GM18951 (cell line): Measurements from ENCODE around the gene EED.

ENCODE experiments used
- POLR2A ChIP-seq: IDR thresholded peaks from 4 replicates; pipeline ENCODE4 v1.6.1; 2011; ENCODE audit warnings: mild to moderate bottlenecking; ENCODE audit not compliant: insufficient read length, insufficient read depth; ENCODE audit errors: extremely low read depth
- in situ Hi-C: fragments of 300-500 bp; cut with MboI; formaldehyde crosslinking; loops from one replicate; pipeline ENCODE4 v1.12.0; 2022; ENCODE audit warnings: low sequenced_read_pairs, mixed read lengths, inconsistent platforms; ENCODE audit not compliant: unreplicated experiment

The EED gene

DNA sequence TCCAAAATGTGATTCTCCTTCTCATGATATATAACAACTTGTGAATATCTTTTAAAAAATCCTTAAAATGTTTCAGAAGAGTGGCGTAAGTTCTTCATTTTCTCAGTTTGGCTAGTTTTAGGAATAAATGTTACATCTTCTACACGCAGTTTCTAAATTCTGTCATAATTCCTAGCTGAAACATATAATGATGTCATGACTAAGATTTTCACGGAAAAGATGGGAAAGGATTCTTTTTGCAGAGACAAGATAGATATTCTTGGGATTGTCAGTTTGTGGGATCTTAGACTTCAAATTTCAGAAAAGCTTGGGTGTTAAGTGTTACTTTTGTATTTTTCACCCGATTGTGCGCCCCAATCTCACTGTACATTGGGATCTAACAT lies 1.7 kb downstream of the EED start:
- in situ Hi-C loops = no loop called here
- TF ChIP-seq POLR2A = no peak

DNA sequence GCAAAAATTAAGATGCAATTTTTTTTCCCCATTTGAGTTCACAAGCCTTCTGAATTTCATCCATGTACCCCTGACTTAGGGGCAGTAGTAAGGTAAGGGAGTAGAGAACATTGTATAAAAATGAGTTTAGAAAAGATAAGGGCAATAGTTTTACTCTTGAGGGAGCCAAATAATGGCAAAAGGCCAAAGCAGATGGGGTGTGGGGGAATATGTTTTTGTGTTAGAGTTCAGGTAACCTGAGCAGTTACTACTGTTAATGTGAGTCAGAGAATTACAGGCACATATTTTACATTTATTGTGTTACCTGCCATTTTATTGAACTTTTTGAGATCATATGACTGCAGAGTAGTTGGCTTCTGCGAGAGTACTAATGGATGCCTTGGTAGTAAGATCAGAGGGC lies 3.1 kb downstream of the EED start:
- no peak for TF ChIP-seq POLR2A
- in situ Hi-C loops = no loop called here

DNA sequence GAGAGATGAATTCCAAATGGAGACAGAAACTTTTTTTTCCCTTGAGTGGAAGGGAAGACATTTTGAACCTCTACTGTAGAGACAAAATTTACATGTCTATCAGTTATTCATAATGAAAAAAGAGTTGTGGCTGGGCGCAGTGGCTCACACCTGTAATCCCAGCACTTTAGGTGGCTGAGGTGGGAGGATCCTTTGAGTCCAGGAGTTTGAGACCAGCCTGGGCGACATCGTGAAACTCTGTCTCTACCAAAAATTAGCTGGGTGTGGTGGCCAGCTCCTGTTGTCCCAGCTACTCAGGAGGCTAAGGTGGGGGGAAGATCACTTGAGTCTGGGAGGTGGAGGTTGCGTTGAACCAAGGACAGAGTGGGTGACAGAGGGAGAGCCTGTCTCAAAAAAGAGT lies 4.1 kb downstream of the EED start:
- in situ Hi-C loops = no loop called here
- no peak for TF ChIP-seq POLR2A

DNA sequence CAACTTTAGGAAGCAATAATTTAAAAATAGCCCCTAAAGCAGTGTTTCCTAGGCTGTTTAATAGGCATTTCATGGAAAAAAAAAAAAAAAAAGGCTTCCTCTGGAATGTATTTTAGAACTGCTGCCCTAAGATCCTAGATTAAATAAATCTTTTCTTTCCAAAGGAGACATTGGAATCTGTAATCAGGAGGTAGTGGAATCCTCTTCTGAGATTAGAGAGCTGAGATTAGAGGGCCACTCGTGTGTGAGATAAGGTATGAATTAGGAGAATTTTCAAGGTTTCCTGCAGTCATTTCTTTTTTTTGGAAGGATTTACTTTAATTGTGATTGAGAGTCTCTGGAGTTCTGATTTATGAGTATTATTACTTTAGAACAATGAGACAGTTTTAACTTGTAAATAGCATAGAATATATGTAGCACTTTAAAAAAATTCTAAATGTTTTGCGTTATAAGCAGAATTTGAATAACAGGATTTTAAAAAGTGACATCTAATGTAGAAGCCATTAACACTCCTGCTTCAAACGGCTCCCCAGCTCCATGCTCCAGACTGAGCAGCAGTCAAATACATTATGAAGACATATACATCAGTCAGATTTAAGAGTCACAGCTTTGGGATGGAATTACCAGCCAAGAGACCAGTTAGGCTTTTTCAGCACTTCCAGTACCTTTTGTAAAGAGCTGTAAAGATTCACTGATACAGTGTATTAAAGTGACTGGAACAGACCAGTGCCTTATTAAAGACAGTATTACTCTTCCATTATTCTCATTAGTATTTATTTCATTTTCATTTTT lies 5.0 kb downstream of the EED start:
- in situ Hi-C loops = no loop called here
- no peak for TF ChIP-seq POLR2A

GRCh38 chr11:86251345-86251744 lies 6.8 kb downstream of the EED start:
- TF ChIP-seq POLR2A = no peak

GRCh38 chr11:86255896-86256295 lies 11.3 kb downstream of the EED start:
- in situ Hi-C loops = no loop called here

More at GRCh38 chr11:86251345-86251744, 6.8 kb downstream of the EED start:
- in situ Hi-C loops = no loop called here

DNA sequence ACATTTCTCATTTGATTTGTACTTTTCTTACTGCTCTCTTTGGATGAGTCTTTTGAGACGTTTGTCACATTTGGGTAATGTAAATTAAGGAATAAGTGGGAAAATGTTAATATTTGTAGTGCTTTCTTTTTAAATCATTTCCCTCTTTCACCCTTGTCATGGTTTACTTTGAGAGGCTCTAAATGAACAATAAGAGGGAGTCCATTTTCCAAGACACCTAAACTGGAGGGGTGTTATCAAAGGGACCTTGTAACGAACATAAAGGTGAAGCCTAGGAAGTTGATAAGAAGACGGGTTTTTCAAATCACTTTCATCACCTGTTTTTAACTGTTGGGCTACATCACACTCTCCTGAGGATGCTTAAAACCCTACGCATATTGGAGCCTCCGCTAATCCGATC lies 12.1 kb downstream of the EED start:
- TF ChIP-seq POLR2A = no peak
- in situ Hi-C loops = no loop called here

More at GRCh38 chr11:86255896-86256295, 11.3 kb downstream of the EED start:
- no peak for TF ChIP-seq POLR2A

DNA sequence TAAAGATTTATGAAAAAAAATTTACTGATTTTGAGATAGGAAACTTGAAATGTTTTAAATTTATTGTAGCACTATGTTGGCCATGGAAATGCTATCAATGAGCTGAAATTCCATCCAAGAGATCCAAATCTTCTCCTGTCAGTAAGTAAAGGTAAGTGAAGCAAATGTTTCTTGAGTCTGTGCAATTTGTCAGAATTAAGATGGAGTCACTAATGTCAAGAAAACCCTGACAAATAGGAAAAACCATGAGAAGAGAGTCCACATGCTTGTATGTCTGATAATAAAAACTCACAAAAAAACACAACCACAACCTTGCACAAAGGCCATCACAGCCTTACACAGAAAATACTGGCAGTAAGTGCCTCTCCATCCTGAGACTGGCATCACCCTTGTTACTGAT lies 12.9 kb downstream of the EED start:
- TF ChIP-seq POLR2A = no peak
- in situ Hi-C loops = no loop called here

DNA sequence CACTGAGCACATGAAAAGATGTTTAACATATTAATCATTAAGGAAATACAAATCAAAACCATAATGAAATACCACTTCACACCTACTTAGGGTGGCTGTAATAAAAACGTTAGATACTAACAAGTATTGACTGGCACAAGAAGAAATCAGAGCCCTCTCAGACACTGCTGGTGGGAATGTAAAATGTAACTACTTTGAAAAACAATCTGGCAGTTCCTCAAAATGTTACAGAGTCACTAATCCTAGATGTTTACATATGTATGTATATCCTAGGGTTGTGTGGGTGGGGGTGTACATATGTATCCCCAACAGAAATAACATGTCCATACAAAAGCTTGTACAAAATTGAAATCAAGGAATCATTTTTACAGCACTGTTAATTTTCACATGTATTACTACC lies 15.2 kb downstream of the EED start:
- in situ Hi-C loops = no loop called here
- TF ChIP-seq POLR2A = no peak

DNA sequence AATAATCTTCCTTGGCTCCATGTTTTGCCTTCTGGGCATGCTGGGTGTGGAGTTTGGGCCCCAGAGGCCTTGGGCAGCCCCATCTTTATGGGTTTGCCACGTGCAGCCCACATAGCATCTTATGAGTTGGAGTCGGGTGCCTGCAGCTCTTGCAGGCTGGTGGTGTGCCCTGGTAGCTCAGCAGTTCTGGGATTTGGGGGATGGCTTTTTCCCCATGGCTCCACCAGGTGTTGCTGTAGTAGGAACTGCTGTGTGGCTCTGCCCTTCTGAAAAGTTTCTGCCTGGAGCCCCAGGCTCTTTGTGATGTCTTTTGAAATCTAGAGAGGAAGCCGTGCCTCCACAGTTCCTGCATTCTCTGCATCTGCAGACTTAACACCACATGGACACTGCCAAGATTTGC lies 16.8 kb downstream of the EED start:
- in situ Hi-C loops = no loop called here

DNA sequence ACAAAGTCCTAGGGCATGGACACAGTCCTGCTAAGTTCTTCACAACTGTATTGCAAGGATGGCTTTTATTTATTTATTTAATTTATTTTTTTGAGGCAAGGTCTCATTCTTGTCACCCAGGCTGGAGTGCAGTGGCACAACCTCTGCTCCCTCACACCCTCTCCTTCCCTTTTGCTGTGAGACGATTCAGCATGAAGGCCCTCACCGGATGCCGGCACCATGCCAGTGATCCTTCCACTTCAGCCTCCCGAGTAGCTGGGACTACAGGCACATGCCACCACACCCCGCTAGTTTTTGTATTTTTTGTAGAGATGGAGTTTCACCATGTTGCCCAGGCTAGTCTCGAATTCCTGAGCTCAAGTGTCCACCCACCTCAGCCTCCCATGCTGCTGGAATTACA lies 17.8 kb downstream of the EED start:
- in situ Hi-C loops = no loop called here
- no peak for TF ChIP-seq POLR2A

More for the DNA sequence above, 16.8 kb downstream of the EED start:
- peak; percentile 16 for TF ChIP-seq POLR2A

DNA sequence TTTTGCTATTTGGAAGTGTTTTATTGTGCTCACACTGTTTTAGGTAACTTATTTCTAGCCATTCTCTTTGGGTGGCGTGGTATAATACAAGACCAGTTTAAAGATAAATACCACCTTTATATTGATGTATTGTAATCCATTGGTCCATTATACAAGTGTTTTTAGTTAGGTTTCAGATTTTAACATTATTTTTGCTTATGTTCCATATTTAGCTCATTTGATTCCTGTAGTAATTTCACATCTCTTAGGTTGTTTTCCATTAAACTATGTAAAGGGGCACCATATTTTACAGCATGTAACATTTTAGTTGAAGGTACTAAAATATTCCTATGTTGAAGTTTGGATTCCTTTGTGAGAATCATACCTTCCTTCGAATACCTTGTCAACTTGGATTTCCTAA lies 20.1 kb downstream of the EED start:
- TF ChIP-seq POLR2A = no peak
- in situ Hi-C loops = no loop called here

- in situ Hi-C loops = no loop called here
- TF ChIP-seq POLR2A = no peak
Measured at GRCh38 chr11:86265194-86265593, 20.6 kb downstream of the EED start.

DNA sequence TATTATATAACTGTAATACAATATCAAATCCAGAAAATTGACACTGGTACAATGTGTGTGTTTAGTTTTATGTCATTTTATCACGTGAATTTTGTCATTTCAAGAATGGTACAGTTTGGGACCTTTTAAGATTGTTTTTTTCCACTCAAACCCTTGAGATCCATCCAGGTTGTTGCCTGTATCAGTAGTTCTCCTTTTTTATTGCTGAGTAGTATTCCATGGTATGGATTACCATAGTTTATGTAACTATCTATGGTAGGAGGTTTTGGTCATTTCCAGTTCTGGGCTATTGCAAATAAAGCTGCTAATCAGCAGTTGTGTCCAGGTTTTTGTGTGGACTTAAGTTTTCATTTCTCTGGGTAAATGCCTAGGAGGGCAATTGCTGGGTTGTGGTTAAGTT lies 25.1 kb downstream of the EED start:
- in situ Hi-C loops = no loop called here
- no peak for TF ChIP-seq POLR2A
